GM12878 (cell line): ENCODE data around the gene PRUNE2. TPM values are rescaled to one million over a fixed set of nuclear protein-coding genes. Genes with fewer than 3 reads are reported as not detected.

Source experiments
- ATAC-seq: fragments of 200-7000 bp; cut with Tn5 transposase; 3 replicates; pipeline ENCODE4 v1.9.1; 2020; ENCODE audit warnings: mild to moderate bottlenecking, moderate library complexity
- BruUV-seq: library from RNA; stranded (reverse); fragments of 400-500 nt; replicated peaks from 2 replicates; lab custom pipeline; 2021; lab: Mats Ljungman, UMichigan
- CTCF ChIA-PET: fragments of 300-600 bp; sonication (Branson Sonifier 250); formaldehyde crosslinking; extraction: SDS; loops from one replicate; lab custom pipeline; 2021; ENCODE audit warnings: inconsistent platforms; lab: Yijun Ruan, JAX
- POLR2A ChIA-PET: fragments of 350-600 bp; formaldehyde crosslinking; extraction: SDS; loops from one replicate; lab custom pipeline; 2021; ENCODE audit warnings: inconsistent platforms; lab: Charles Lee
- RAD21 ChIA-PET: fragments of 300-600 bp; sonication (Branson Sonifier 250); formaldehyde crosslinking; loops from one replicate; lab custom pipeline; 2023; ENCODE audit warnings: antibody characterized with exemption; ENCODE audit not compliant: unreplicated experiment; lab: Charles Lee
- SMC1A ChIA-PET: fragments of 300-600 bp; sonication (Branson Sonifier 250); formaldehyde crosslinking; loops from one replicate; lab custom pipeline; 2023; ENCODE audit not compliant: unreplicated experiment, uncharacterized antibody; lab: Charles Lee
- DNase-seq: peaks from one replicate; pipeline ENCODE4 v3.0.0-alpha.2; 2011; ENCODE audit warnings: low read depth, low spot score
- FAIRE-seq: peaks from 3 replicates; lab custom pipeline; 2011; peaks lifted over from hg19 to GRCh38; lab: Jason Lieb, UNC
- H2AFZ ChIP-seq: 2 replicates; pipeline ENCODE4 v1.6.0; 2011; ENCODE audit warnings: low read depth, low read length, control low read depth; ENCODE audit not compliant: control insufficient read depth
- H3K27ac ChIP-seq: 2 replicates; pipeline ENCODE4 v1.5.1; 2011; ENCODE audit warnings: control low read depth; ENCODE audit not compliant: control insufficient read depth, insufficient read depth
- H3K27me3 ChIP-seq, 2 experiments: replicated peaks in 1 of 2; 2 replicates each; pipeline versions ENCODE4 v1.6.0 to v1.6.1; 2011; ENCODE audit warnings: low read length in 1 of 2; ENCODE audit not compliant: control insufficient read depth in 2 of 2, insufficient read depth in 2 of 2
- H3K36me3 ChIP-seq, 2 experiments: 2 replicates each; pipeline ENCODE4 v1.5.1; 2011; ENCODE audit warnings: low read length in 1 of 2; ENCODE audit not compliant: control insufficient read depth in 2 of 2, insufficient read depth in 2 of 2
- H3K4me1 ChIP-seq: 2 replicates; pipeline ENCODE4 v1.6.1; 2011; ENCODE audit warnings: mild to moderate bottlenecking, low read length, moderate library complexity, mixed read lengths; ENCODE audit not compliant: control insufficient read depth, insufficient read depth
- H3K4me2 ChIP-seq: 2 replicates; pipeline ENCODE4 v1.6.0; 2011; ENCODE audit warnings: control low read depth; ENCODE audit not compliant: control insufficient read depth, insufficient read depth
- H3K4me3 ChIP-seq: fragments of 200-600 bp; sonication (generic); 2 replicates; pipeline ENCODE4 v1.5.1; 2016
- H3K79me2 ChIP-seq: 2 replicates; pipeline ENCODE4 v1.6.0; 2011; ENCODE audit warnings: low read length; ENCODE audit not compliant: control insufficient read depth, insufficient read depth
- H3K9ac ChIP-seq: 2 replicates; pipeline ENCODE4 v1.8.0; 2011; ENCODE audit warnings: low read length, control low read depth, mixed read lengths; ENCODE audit not compliant: control insufficient read depth, insufficient read depth
- H3K9me3 ChIP-seq: replicated peaks from 3 replicates; pipeline ENCODE4 v1.5.1; 2011; ENCODE audit warnings: mild to moderate bottlenecking, low read length; ENCODE audit not compliant: control insufficient read depth, insufficient read depth
- H4K20me1 ChIP-seq: 2 replicates; pipeline ENCODE4 v1.6.0; 2011; ENCODE audit not compliant: control insufficient read depth, insufficient read depth
- BMI1 ChIP-seq: fragments of 450-650 bp; IDR thresholded peaks from 2 replicates; pipeline ENCODE4 v1.6.1; 2016; ENCODE audit warnings: mild to moderate bottlenecking, moderate library complexity, borderline replicate concordance
- CBX3 ChIP-seq: fragments of 200-600 bp; sonication (generic); IDR thresholded peaks from 2 replicates; pipeline ENCODE4 v1.6.1; 2016; ENCODE audit warnings: low read depth, borderline replicate concordance
- CHD1 ChIP-seq: IDR thresholded peaks from 2 replicates; pipeline ENCODE4 v1.6.1; 2012; ENCODE audit warnings: low read depth, low read length, improper control_type of control experiment
- CUX1 ChIP-seq: IDR thresholded peaks from 2 replicates; pipeline ENCODE4 v1.6.1; 2012; ENCODE audit warnings: improper control_type of control experiment, low read depth, low read length; ENCODE audit not compliant: insufficient replicate concordance
- FOXM1 ChIP-seq: IDR thresholded peaks from 2 replicates; pipeline ENCODE4 v1.6.1; 2012; ENCODE audit warnings: low read depth, mild to moderate bottlenecking, inconsistent platforms, low read length, moderate library complexity
- KLF5 ChIP-seq: fragments of 450-650 bp; IDR thresholded peaks from 2 replicates; pipeline ENCODE4 v1.6.1; 2014; ENCODE audit warnings: mild to moderate bottlenecking; ENCODE audit not compliant: partially characterized antibody
- MAX ChIP-seq: IDR thresholded peaks from 2 replicates; pipeline ENCODE4 v1.6.1; 2012; ENCODE audit warnings: low read depth, low read length, improper control_type of control experiment
- RB1 ChIP-seq: fragments of 450-650 bp; formaldehyde crosslinking; IDR thresholded peaks from 2 replicates; pipeline ENCODE4 v1.6.1; 2017; ENCODE audit warnings: mild to moderate bottlenecking, borderline replicate concordance
- SP1 ChIP-seq: IDR thresholded peaks from one replicate; pipeline ENCODE4 v1.6.1; 2011; ENCODE audit warnings: low read depth, low read length
- SUPT20H ChIP-seq: IDR thresholded peaks from 2 replicates; pipeline ENCODE4 v1.6.1; 2011; ENCODE audit warnings: low read depth, mild to moderate bottlenecking, low read length, moderate library complexity, borderline replicate concordance; ENCODE audit not compliant: control insufficient read depth
- TARDBP ChIP-seq: IDR thresholded peaks from 2 replicates; pipeline ENCODE4 v1.6.1; 2016; ENCODE audit warnings: borderline replicate concordance
- WGBS: methylation state at CpG from one replicate; pipeline ENCODE4 v1.1.6; 2016; ENCODE audit warnings: low lambda C conversion rate; ENCODE audit not compliant: insufficient replicate concordance, insufficient coverage; ENCODE audit errors: missing lambda C conversion rate; 5-methylcytosine and 5-hydroxymethylcytosine counted together
- in situ Hi-C: fragments of 300-500 bp; cut with MboI; formaldehyde crosslinking; loops from 9 replicates; pipeline ENCODE4 v1.14.3; 2018; ENCODE audit warnings: mixed read lengths
- intact Hi-C: fragments of 100-400 bp; cut with micrococcal nuclease; formaldehyde crosslinking; loops from one replicate; pipeline ENCODE4 v1.14.2; 2022; ENCODE audit not compliant: unreplicated experiment
- polyA plus RNA-seq, 11 experiments: library from polyadenylated mRNA; depleted of rRNA in 4 of 11; unstranded in 6 of 11; stranded (reverse) in 5 of 11; fragments of >200 nt; fragmentation: Nextera tagmentation in 4 of 11; fragmentation: Illumina TruSeq in 1 of 11; extraction: Ambion mirVana in 4 of 11; extraction: Trizol in 1 of 11; gene quantifications; 1 replicate in 1 of 11; 2 replicates in 10 of 11; pipeline versions ENCODE4 v1.2.1 to v1.2.3, GENCODE V29; 2011 to 2016; ENCODE audit warnings: inconsistent platforms in 2 of 11, missing spikeins in 2 of 11, low read depth in 1 of 11
- total RNA-seq, 4 experiments: library from RNA; depleted of rRNA in 3 of 4; stranded (reverse); fragments of >200 nt in 3 of 4; fragmentation: Illumina TruSeq in 1 of 4; extraction: Trizol in 1 of 4; gene quantifications; 2 replicates each; pipeline versions ENCODE4 v1.2.1 to v1.2.3, GENCODE V29; 2013 to 2021
- TF ChIP-seq, protein P1 (sequence below): IDR thresholded peaks from 2 replicates; pipeline ENCODE4 v1.6.1; 2012; ENCODE audit warnings: low read length, inconsistent platforms
- TF ChIP-seq, protein P2 (sequence below), 3 experiments: IDR thresholded peaks in 2 of 3; conservative IDR thresholded peaks in 1 of 3; 2 replicates each; pipeline ENCODE4 v1.5.1; 2011; ENCODE audit warnings: low read depth in 3 of 3, low read length in 3 of 3, mild to moderate bottlenecking in 3 of 3, control low read depth in 2 of 3, moderate library complexity in 2 of 3, inconsistent platforms in 1 of 3, mixed read lengths in 1 of 3; ENCODE audit not compliant: control insufficient read depth in 2 of 3, insufficient read depth in 1 of 3; ENCODE audit errors: extremely low read depth in 1 of 3

PRUNE2 gene
- total and polyA plus RNA-seq, 10 of the 15 experiments (the other 5 are each of a cell fraction or from before 2014, with no cell fraction given): 0.07 to 0.63 (median 0.25) TPM

GRCh38 chr9:76772686-76773445 lies 133.0 kb downstream of the PRUNE2 start:
- H2AFZ ChIP-seq: no peak overlapping the region
- H3K4me1 ChIP-seq: no peaks in the 10 kb centered on the region
- H3K27ac ChIP-seq: no peak overlapping the region
- H4K20me1 ChIP-seq: no peaks in the 10 kb centered on the region
- FAIRE-seq: no peak
- no peaks in the 10 kb centered on the region; a peak in 1 of 4 replicates for H3K27me3 ChIP-seq
- intact Hi-C loops (no loop called here), in situ Hi-C loops (no loop called here)
- TF ChIP-seq, protein P1, sequence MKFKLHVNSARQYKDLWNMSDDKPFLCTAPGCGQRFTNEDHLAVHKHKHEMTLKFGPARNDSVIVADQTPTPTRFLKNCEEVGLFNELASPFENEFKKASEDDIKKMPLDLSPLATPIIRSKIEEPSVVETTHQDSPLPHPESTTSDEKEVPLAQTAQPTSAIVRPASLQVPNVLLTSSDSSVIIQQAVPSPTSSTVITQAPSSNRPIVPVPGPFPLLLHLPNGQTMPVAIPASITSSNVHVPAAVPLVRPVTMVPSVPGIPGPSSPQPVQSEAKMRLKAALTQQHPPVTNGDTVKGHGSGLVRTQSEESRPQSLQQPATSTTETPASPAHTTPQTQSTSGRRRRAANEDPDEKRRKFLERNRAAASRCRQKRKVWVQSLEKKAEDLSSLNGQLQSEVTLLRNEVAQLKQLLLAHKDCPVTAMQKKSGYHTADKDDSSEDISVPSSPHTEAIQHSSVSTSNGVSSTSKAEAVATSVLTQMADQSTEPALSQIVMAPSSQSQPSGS: no peak
- TF ChIP-seq BMI1 (no peak), FOXM1 (no peak), KLF5 (no peak), TARDBP (no peak), SUPT20H (no peak), SP1 (no peak), RB1 (no peak), CHD1 (no peak), CBX3 (no peak), CUX1 (no peak), MAX (no peak)
- TF ChIP-seq, protein P2, sequence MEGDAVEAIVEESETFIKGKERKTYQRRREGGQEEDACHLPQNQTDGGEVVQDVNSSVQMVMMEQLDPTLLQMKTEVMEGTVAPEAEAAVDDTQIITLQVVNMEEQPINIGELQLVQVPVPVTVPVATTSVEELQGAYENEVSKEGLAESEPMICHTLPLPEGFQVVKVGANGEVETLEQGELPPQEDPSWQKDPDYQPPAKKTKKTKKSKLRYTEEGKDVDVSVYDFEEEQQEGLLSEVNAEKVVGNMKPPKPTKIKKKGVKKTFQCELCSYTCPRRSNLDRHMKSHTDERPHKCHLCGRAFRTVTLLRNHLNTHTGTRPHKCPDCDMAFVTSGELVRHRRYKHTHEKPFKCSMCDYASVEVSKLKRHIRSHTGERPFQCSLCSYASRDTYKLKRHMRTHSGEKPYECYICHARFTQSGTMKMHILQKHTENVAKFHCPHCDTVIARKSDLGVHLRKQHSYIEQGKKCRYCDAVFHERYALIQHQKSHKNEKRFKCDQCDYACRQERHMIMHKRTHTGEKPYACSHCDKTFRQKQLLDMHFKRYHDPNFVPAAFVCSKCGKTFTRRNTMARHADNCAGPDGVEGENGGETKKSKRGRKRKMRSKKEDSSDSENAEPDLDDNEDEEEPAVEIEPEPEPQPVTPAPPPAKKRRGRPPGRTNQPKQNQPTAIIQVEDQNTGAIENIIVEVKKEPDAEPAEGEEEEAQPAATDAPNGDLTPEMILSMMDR (IDR thresholded peaks at IDR 0.05 in 2 of 3, conservative IDR thresholded peaks at IDR 0.05 in 1 of 3; ENCODE audit: control insufficient read depth in 2 of 3, extremely low read depth in 1 of 3, insufficient read depth in 1 of 3, low read depth in 3 of 3, low read length in 3 of 3): no peak
- no peak overlapping the region for H3K4me2 ChIP-seq
- SMC1A ChIA-PET: no interaction called here
- POLR2A ChIA-PET: no interaction called here
- H3K4me3 ChIP-seq: no peak overlapping the region
- no peak for DNase-seq
- H3K9ac ChIP-seq: no peak overlapping the region
- ATAC-seq: no peak
- 40% methylated on average over 5 of the region's 5 CpGs for WGBS
- H3K9me3 ChIP-seq: no peaks in the 10 kb centered on the region
- CTCF ChIA-PET: no interaction called here
- RAD21 ChIA-PET: no interaction called here
- no peaks in the 10 kb centered on the region for H3K79me2 ChIP-seq
- BruUV-seq: no TSS peak
- H3K36me3 ChIP-seq: no peaks in the 10 kb centered on the region
